Endothelial cell of umbilical vein (primary cell): Measurements from ENCODE around the gene HERC6. TPM values are rescaled to one million over a fixed set of nuclear protein-coding genes. Genes with fewer than 3 reads are reported as not detected.

Experiments used
- BruUV-seq: library from RNA; stranded (reverse); fragments of 400-500 nt; replicated peaks from 2 replicates; lab custom pipeline; 2021; lab: Mats Ljungman, UMichigan
- CTCF ChIA-PET: fragments of 300-600, 350-600 bp; sonication (Branson Sonifier 250); formaldehyde crosslinking; loops from one replicate; lab custom pipeline; 2021; ENCODE audit warnings: antibody characterized with exemption, inconsistent platforms; lab: Charles Lee
- POLR2A ChIA-PET: fragments of 300-600, 350-600 bp; sonication (Branson Sonifier 250); formaldehyde crosslinking; loops from one replicate; lab custom pipeline; 2021; ENCODE audit warnings: antibody characterized with exemption, inconsistent platforms; lab: Charles Lee
- DNase-seq: peaks from one replicate; pipeline ENCODE4 v3.0.0-alpha.2; 2011; ENCODE audit warnings: low read depth, low spot score
- FAIRE-seq: peaks from 2 replicates; lab custom pipeline; 2011; peaks lifted over from hg19 to GRCh38; lab: Jason Lieb, UNC
- H2AFZ ChIP-seq: 2 replicates; pipeline ENCODE4 v1.6.0; 2012; ENCODE audit warnings: low read depth, low read length, control low read depth, inconsistent platforms
- H3K27ac ChIP-seq: 2 replicates; pipeline ENCODE4 v1.5.1; 2011; ENCODE audit warnings: low read depth, mild to moderate bottlenecking, control low read depth, low read length, moderate library complexity; ENCODE audit not compliant: insufficient read depth
- H3K27me3 ChIP-seq, 2 experiments: 2 replicates each; pipeline versions ENCODE4 v1.6.0 to v1.6.1; 2011; ENCODE audit warnings: low read length in 2 of 2, mixed read lengths in 1 of 2; ENCODE audit not compliant: control insufficient read depth in 2 of 2, insufficient read depth in 2 of 2
- H3K36me3 ChIP-seq, 2 experiments: 2 replicates in 1 of 2; 3 replicates in 1 of 2; pipeline ENCODE4 v1.5.1; 2011; ENCODE audit warnings: low read length in 2 of 2, mild to moderate bottlenecking in 1 of 2, moderate library complexity in 1 of 2; ENCODE audit not compliant: control insufficient read depth in 2 of 2, insufficient read depth in 2 of 2; ENCODE audit errors: extremely low read depth in 1 of 2
- H3K4me1 ChIP-seq: 3 replicates; pipeline ENCODE4 v1.5.1; 2011; ENCODE audit warnings: mild to moderate bottlenecking, low read length; ENCODE audit not compliant: control insufficient read depth, insufficient read depth; ENCODE audit errors: extremely low read depth
- H3K4me2 ChIP-seq: 2 replicates; pipeline ENCODE4 v1.6.1; 2011; ENCODE audit warnings: low read length, control low read depth, mixed read lengths; ENCODE audit not compliant: insufficient read depth
- H3K4me3 ChIP-seq, 3 experiments: fragments of 200-600 bp in 1 of 3; sonication (generic), shearing (Covaris generic) in 1 of 3; replicated peaks in 1 of 3; 2 replicates each; pipeline ENCODE4 v1.5.1; 2011 to 2016; ENCODE audit warnings: control low read depth in 3 of 3, low read length in 3 of 3, mild to moderate bottlenecking in 2 of 3, inconsistent platforms in 1 of 3, low read depth in 1 of 3, moderate library complexity in 1 of 3; ENCODE audit not compliant: insufficient read depth in 1 of 3
- H3K79me2 ChIP-seq: 2 replicates; pipeline ENCODE4 v1.6.0; 2012; ENCODE audit warnings: low read length, inconsistent platforms; ENCODE audit not compliant: control insufficient read depth, insufficient read depth
- H3K9ac ChIP-seq: replicated peaks from 2 replicates; pipeline ENCODE3; 2011; ENCODE audit warnings: low read length, control low read depth; ENCODE audit not compliant: insufficient read depth; ENCODE audit errors: extremely low read depth
- H3K9me1 ChIP-seq: replicated peaks from 3 replicates; pipeline ENCODE4 v1.6.0; 2011; ENCODE audit warnings: mild to moderate bottlenecking, low read length; ENCODE audit not compliant: control insufficient read depth, insufficient read depth; ENCODE audit errors: extremely low read depth
- H3K9me3 ChIP-seq: replicated peaks from 2 replicates; pipeline ENCODE4 v1.5.1; 2012; ENCODE audit warnings: low read length, inconsistent platforms; ENCODE audit not compliant: control insufficient read depth, insufficient read depth
- H4K20me1 ChIP-seq: replicated peaks from 2 replicates; pipeline ENCODE3; 2011; ENCODE audit warnings: mild to moderate bottlenecking, low read length; ENCODE audit not compliant: control insufficient read depth, insufficient read depth; ENCODE audit errors: extremely low read depth
- EZH2 ChIP-seq: IDR thresholded peaks from 2 replicates; pipeline ENCODE4 v1.6.1; 2012; ENCODE audit warnings: borderline replicate concordance, low read depth, mild to moderate bottlenecking, moderate library complexity, low read length, inconsistent platforms; ENCODE audit not compliant: severe bottlenecking
- FOS ChIP-seq: IDR thresholded peaks from 2 replicates; pipeline ENCODE4 v1.6.1; 2011; ENCODE audit warnings: mild to moderate bottlenecking, low read length, moderate library complexity, borderline replicate concordance; ENCODE audit not compliant: insufficient read depth
- GATA2 ChIP-seq: IDR thresholded peaks from 2 replicates; pipeline ENCODE4 v1.7.0; 2011; ENCODE audit warnings: low read depth, mild to moderate bottlenecking, moderate library complexity, mixed read lengths, low read length; ENCODE audit not compliant: insufficient read length, insufficient read depth
- JUN ChIP-seq: IDR thresholded peaks from 2 replicates; pipeline ENCODE4 v1.6.1; 2011; ENCODE audit warnings: borderline replicate concordance, low read depth; ENCODE audit not compliant: insufficient read length, insufficient read depth
- MYC ChIP-seq: IDR thresholded peaks from one replicate; pipeline ENCODE4 v1.6.1; 2011; ENCODE audit warnings: mild to moderate bottlenecking, low read depth, low read length
- POLR2A ChIP-seq: IDR thresholded peaks from 2 replicates; pipeline ENCODE4 v1.6.1; 2012; ENCODE audit warnings: low read depth, mild to moderate bottlenecking, control low read depth, low read length
- POLR2AphosphoS5 ChIP-seq: IDR thresholded peaks from 2 replicates; pipeline ENCODE4 v1.6.1; 2012; ENCODE audit warnings: low read depth, mild to moderate bottlenecking, control low read depth, low read length, moderate library complexity; ENCODE audit not compliant: insufficient read depth
- dilution Hi-C: fragments of 300-500 bp; cut with MboI; formaldehyde crosslinking; loops from one replicate; pipeline ENCODE4 v1.15.0; 2019; ENCODE audit warnings: low sequenced_read_pairs; ENCODE audit not compliant: extremely low pct_ligation_motif_present
- intact Hi-C: fragments of 100-400 bp; cut with micrococcal nuclease; formaldehyde crosslinking; loops from one replicate; pipeline ENCODE4 v1.10.0; 2022
- polyA plus RNA-seq, 4 experiments: library from polyadenylated mRNA; depleted of rRNA in 3 of 4; stranded (reverse) in 3 of 4; unstranded in 1 of 4; fragments of >200 nt; gene quantifications; 2 replicates each; pipeline versions ENCODE4 v1.2.1 to v1.2.3, GENCODE V29; 2011 to 2012; ENCODE audit warnings: missing spikeins in 1 of 4
- total RNA-seq: library from RNA; stranded (reverse); gene quantifications from 2 replicates; pipeline ENCODE4 v1.2.3, GENCODE V29; 2021
- TF ChIP-seq, protein P1 (sequence below), 2 donors: IDR thresholded peaks; 1 replicate in 1 of 2; 2 replicates in 1 of 2; pipeline ENCODE4 v1.5.1; 2011; ENCODE audit warnings: low read length in 2 of 2, mild to moderate bottlenecking in 2 of 2, moderate library complexity in 2 of 2, control low read depth in 1 of 2, inconsistent platforms in 1 of 2, low read depth in 1 of 2; ENCODE audit not compliant: insufficient read depth in 1 of 2; ENCODE audit errors: extremely low read depth in 1 of 2
- TF ChIP-seq, protein P2 (sequence below): IDR thresholded peaks from 2 replicates; pipeline ENCODE4 v1.6.1; 2011; ENCODE audit not compliant: insufficient read depth, insufficient read length

The HERC6 gene
- total and polyA plus RNA-seq, 2 donors (not counting 3 experiments of a cell fraction or from before 2014, with no cell fraction given) = 2.1 to 5.0 TPM

DNA sequence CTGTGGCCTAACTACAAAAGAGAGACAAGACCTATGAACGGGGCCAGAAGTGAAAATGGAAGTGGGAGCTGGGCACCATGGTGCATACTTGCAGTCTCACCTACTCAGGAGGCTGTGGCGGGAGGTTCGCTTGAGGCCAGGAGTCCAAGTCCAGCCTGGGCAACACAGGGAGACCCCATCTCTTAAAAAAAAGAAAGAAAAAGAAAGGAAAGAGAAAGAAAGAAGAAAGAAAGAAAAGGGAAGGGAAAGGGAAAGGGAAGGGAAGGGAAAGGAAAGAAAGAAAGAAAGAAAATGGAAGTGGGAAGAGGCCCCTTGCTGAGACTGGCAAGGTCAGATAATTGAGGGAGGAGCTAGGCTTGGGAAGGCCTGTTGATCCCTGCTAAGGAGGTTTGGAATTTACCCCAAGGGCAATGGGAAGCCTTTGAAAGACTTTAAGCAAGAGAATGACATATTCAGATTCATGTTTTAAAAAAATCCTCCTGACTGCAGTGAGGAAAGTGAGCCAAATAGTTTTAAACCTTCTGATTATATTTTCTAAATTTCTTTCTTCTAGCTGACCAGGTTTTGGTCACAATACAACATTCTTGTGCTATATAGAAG lies 60.6 kb downstream of the HERC6 start:
- no TSS peak for BruUV-seq

DNA sequence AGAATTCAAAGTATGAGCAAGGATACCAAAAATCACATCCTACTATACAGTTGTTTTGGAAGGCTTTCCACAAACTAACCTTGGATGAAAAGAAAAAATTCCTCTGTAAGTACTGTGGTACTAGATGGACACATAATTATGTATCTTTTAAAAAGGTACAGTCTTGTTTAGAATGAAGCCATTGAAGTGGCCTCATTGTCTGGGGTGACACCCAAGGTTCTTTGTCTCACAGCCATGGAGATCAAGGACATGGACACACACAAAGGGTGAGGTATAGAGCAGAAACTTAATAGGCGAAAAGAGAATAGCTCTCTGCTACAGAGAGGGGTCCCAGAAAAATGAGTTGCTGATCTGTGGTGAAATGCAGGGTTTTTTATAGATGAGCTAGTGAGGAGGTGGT lies 61.5 kb downstream of the HERC6 start:
- DNase-seq (no peak), FAIRE-seq (no peak)
- Histone ChIP-seq H3K4me3 (no peak overlapping the region), H3K4me2 (no peak overlapping the region), H3K4me1 (no peaks in the 10 kb centered on the region), H3K9ac (no peak overlapping the region), H4K20me1 (no peaks in the 10 kb centered on the region), H3K79me2 (no peaks in the 10 kb centered on the region), H3K27me3 (no peaks in the 10 kb centered on the region), H3K36me3 (no peaks in the 10 kb centered on the region), H3K9me3 (no peaks in the 10 kb centered on the region), H3K27ac (no peak overlapping the region), H2AFZ (no peak overlapping the region), H3K9me1 (no peaks in the 10 kb centered on the region)
- CTCF ChIA-PET = interaction anchor here (1.4 kb wide), 1 partner anchor 9 kb away, joined by 3 read pairs; no protein-coding TSS in a partner anchor
- BruUV-seq = no TSS peak
- dilution Hi-C loops = no loop called here
- intact Hi-C loops = no loop called here
- TF ChIP-seq JUN (no peak), FOS (no peak), EZH2 (no peak), POLR2AphosphoS5 (no peak), GATA2 (no peak), POLR2A (no peak), MYC (no peak)
- TF ChIP-seq, protein P1, sequence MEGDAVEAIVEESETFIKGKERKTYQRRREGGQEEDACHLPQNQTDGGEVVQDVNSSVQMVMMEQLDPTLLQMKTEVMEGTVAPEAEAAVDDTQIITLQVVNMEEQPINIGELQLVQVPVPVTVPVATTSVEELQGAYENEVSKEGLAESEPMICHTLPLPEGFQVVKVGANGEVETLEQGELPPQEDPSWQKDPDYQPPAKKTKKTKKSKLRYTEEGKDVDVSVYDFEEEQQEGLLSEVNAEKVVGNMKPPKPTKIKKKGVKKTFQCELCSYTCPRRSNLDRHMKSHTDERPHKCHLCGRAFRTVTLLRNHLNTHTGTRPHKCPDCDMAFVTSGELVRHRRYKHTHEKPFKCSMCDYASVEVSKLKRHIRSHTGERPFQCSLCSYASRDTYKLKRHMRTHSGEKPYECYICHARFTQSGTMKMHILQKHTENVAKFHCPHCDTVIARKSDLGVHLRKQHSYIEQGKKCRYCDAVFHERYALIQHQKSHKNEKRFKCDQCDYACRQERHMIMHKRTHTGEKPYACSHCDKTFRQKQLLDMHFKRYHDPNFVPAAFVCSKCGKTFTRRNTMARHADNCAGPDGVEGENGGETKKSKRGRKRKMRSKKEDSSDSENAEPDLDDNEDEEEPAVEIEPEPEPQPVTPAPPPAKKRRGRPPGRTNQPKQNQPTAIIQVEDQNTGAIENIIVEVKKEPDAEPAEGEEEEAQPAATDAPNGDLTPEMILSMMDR (IDR thresholded peaks at IDR 0.05; ENCODE audit: extremely low read depth in 1 of 2, insufficient read depth in 1 of 2, low read depth in 1 of 2, low read length in 2 of 2) = no peak
- TF ChIP-seq, protein P2, sequence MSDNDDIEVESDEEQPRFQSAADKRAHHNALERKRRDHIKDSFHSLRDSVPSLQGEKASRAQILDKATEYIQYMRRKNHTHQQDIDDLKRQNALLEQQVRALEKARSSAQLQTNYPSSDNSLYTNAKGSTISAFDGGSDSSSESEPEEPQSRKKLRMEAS = no peak
- POLR2A ChIA-PET = no interaction called here

More for the DNA sequence above, 60.6 kb downstream of the HERC6 start:
- Histone ChIP-seq H3K9me1 (no peaks in the 10 kb centered on the region), H3K4me3 (no peak overlapping the region), H3K27me3 (no peaks in the 10 kb centered on the region), H3K27ac (no peak overlapping the region), H3K36me3 (no peaks in the 10 kb centered on the region), H3K4me2 (no peak overlapping the region), H3K4me1 (no peaks in the 10 kb centered on the region), H3K9me3 (no peaks in the 10 kb centered on the region), H2AFZ (no peak overlapping the region), H3K79me2 (no peaks in the 10 kb centered on the region), H3K9ac (no peak overlapping the region), H4K20me1 (no peaks in the 10 kb centered on the region)
- CTCF ChIA-PET = no interaction called here
- TF ChIP-seq JUN (no peak), EZH2 (no peak), MYC (no peak), GATA2 (no peak), POLR2AphosphoS5 (no peak), POLR2A (no peak)
- TF ChIP-seq, protein P2 = no peak
- FAIRE-seq (no peak), DNase-seq (no peak)
- dilution Hi-C loops = no loop called here
- intact Hi-C loops = no loop called here
- POLR2A ChIA-PET = no interaction called here
